Measurements from ENCODE around the gene TMEM63C.

TMEM63C gene

GRCh38 chr14:77181603-77182437 is at the start of gene TMEM63C:
TMEM63C (plus strand) TSS chr14:77181798; CDS start chr14:77218814, 37,016 bp downstream.
- FAIRE-seq (peak; percentile 99), DNase-seq (ENCODE audit: insufficient read length, low spot score) (peak; percentile 98)

GRCh38 chr14:77131871-77132486 is 49.6 kb upstream of the TMEM63C start:
- no peak for FAIRE-seq
- DNase-seq (ENCODE audit: insufficient read length, low spot score) = no peak

- DNase-seq (ENCODE audit: insufficient read length, low spot score) (peak; percentile 87), FAIRE-seq (no peak)
Observed at GRCh38 chr14:77133720-77134338, 47.8 kb upstream of the TMEM63C start.

GRCh38 chr14:77139022-77139421 is 42.6 kb upstream of the TMEM63C start:
- DNase-seq (ENCODE audit: insufficient read length, low spot score) (no peak), FAIRE-seq (no peak)

- FAIRE-seq (peak; percentile 85), DNase-seq (ENCODE audit: insufficient read length, low spot score) (peak; percentile 92)
Observed at GRCh38 chr14:77139540-77140358, 41.8 kb upstream of the TMEM63C start.

- no peak for DNase-seq (ENCODE audit: insufficient read length, low spot score)
- no peak for FAIRE-seq
Observed at GRCh38 chr14:77140359-77141213, 41.0 kb upstream of the TMEM63C start.

- FAIRE-seq (peak; percentile 90), DNase-seq (ENCODE audit: insufficient read length, low spot score) (peak; percentile 61)
Observed at GRCh38 chr14:77141214-77142004, 40.2 kb upstream of the TMEM63C start, which contains the start of gene ZDHHC22. ZDHHC22 (minus strand) TSS chr14:77141791; CDS start chr14:77139738, 2,053 bp downstream.

GRCh38 chr14:77142005-77142800 is 39.4 kb upstream of the TMEM63C start:
- peak; percentile 75 for FAIRE-seq
- DNase-seq (ENCODE audit: insufficient read length, low spot score) = no peak

- no peak for DNase-seq (ENCODE audit: insufficient read length, low spot score)
- no peak for FAIRE-seq
Observed at GRCh38 chr14:77143071-77143470, 38.5 kb upstream of the TMEM63C start.

- FAIRE-seq (no peak), DNase-seq (ENCODE audit: insufficient read length, low spot score) (no peak)
Observed at GRCh38 chr14:77144412-77145115, 37.0 kb upstream of the TMEM63C start.

- peak; percentile 68 for FAIRE-seq
- DNase-seq (ENCODE audit: insufficient read length, low spot score) = no peak
Observed at GRCh38 chr14:77145975-77146740, 35.4 kb upstream of the TMEM63C start.

GRCh38 chr14:77148510-77149231 is 32.9 kb upstream of the TMEM63C start:
- FAIRE-seq (peak; percentile 33), DNase-seq (ENCODE audit: insufficient read length, low spot score) (no peak)

GRCh38 chr14:77151245-77151644 is 30.4 kb upstream of the TMEM63C start:
- FAIRE-seq (peak; percentile 20), DNase-seq (ENCODE audit: insufficient read length, low spot score) (peak; percentile 52)

GRCh38 chr14:77151918-77152588 is 29.5 kb upstream of the TMEM63C start:
- FAIRE-seq = peak; percentile 31

GRCh38 chr14:77153802-77154201 is 27.8 kb upstream of the TMEM63C start:
- DNase-seq (ENCODE audit: insufficient read length, low spot score) = no peak
- no peak for FAIRE-seq

More at GRCh38 chr14:77151918-77152588, 29.5 kb upstream of the TMEM63C start:
- peak; percentile 81 for DNase-seq (ENCODE audit: insufficient read length, low spot score)

Measured in HTR-8/SVneo (cell line).